Kidney epithelial cell (primary cell): ENCODE results near the gene ARRDC4. TPM values are rescaled to one million over a fixed set of nuclear protein-coding genes. Genes with fewer than 3 reads are reported as not detected.

Experiments used
- DNase-seq: peaks from one replicate; pipeline ENCODE4 v3.0.0-alpha.2; 2010; ENCODE audit warnings: low read depth
- H3K27me3 ChIP-seq: 2 replicates; pipeline ENCODE4 v1.6.0; 2011; ENCODE audit warnings: low read length; ENCODE audit not compliant: control insufficient read depth, insufficient read depth
- H3K36me3 ChIP-seq: 2 replicates; pipeline ENCODE4 v1.5.1; 2011; ENCODE audit warnings: low read length; ENCODE audit not compliant: control insufficient read depth, insufficient read depth
- H3K4me3 ChIP-seq: 2 replicates; pipeline ENCODE4 v1.5.1; 2011; ENCODE audit warnings: low read depth, mild to moderate bottlenecking, control low read depth, low read length
- CTCF ChIP-seq: IDR thresholded peaks from 2 replicates; pipeline ENCODE4 v1.5.1; 2011; ENCODE audit warnings: mild to moderate bottlenecking, moderate library complexity, low read length, control low read depth, inconsistent platforms; ENCODE audit not compliant: insufficient read depth, poor library complexity, severe bottlenecking
- total RNA-seq: library from RNA; depleted of rRNA; stranded (reverse); fragments of >200 nt; gene quantifications from 2 replicates; pipeline ENCODE4 v1.2.3, GENCODE V29; 2015

The ARRDC4 gene
- total RNA-seq, 1 donor from 2014 or later: 4.4 TPM

GRCh38 chr15:98017150-98017964 is 56.9 kb downstream of the ARRDC4 start:
- no peak for DNase-seq
- Histone ChIP-seq H3K27me3 (no peaks in the 10 kb centered on the region), H3K36me3 (no peaks in the 10 kb centered on the region), H3K4me3 (no peak overlapping the region)
- no peak for TF ChIP-seq CTCF

- no peak for TF ChIP-seq CTCF
- Histone ChIP-seq H3K4me3 (no peak overlapping the region), H3K27me3 (no peaks in the 10 kb centered on the region), H3K36me3 (no peaks in the 10 kb centered on the region)
- no peak for DNase-seq
These were observed 58.4 kb downstream of the ARRDC4 start for GRCh38 chr15:98018761-98019351.
